GM19193 (cell line): ENCODE measurements around the gene MUC16.

ENCODE experiments used
- POLR2A ChIP-seq: IDR thresholded peaks from 4 replicates; pipeline ENCODE4 v1.6.1; 2011; ENCODE audit not compliant: insufficient read depth, insufficient read length; ENCODE audit errors: extremely low read depth

Gene MUC16

GRCh38 chr19:9013988-9014387, 3.8 kb upstream of the MUC16 start:
- no peak for TF ChIP-seq POLR2A

GRCh38 chr19:9011875-9012274, 1.7 kb upstream of the MUC16 start:
- no peak for TF ChIP-seq POLR2A

- no peak for TF ChIP-seq POLR2A
Measured at GRCh38 chr19:9010693-9011092, 484 bp upstream of the MUC16 start.

GRCh38 chr19:9009431-9009830, 778 bp downstream of the MUC16 start:
- no peak for TF ChIP-seq POLR2A

GRCh38 chr19:9008667-9009066, 1.5 kb downstream of the MUC16 start:
- TF ChIP-seq POLR2A = no peak

- no peak for TF ChIP-seq POLR2A
Measured at GRCh38 chr19:9000933-9001332, 9.3 kb downstream of the MUC16 start.

- no peak for TF ChIP-seq POLR2A
Measured at GRCh38 chr19:8988204-8988603, 22.0 kb downstream of the MUC16 start.

GRCh38 chr19:8986296-8986695, 23.9 kb downstream of the MUC16 start:
- no peak for TF ChIP-seq POLR2A

GRCh38 chr19:8973501-8974091, 36.6 kb downstream of the MUC16 start:
- TF ChIP-seq POLR2A = no peak

GRCh38 chr19:8965887-8966286, 44.3 kb downstream of the MUC16 start:
- no peak for TF ChIP-seq POLR2A
